HL-60 (cell line): Measurements from ENCODE around the gene MICB.
"Not testable (repeated sequence)": the region's sequence is repeated elsewhere in the genome, so short reads cannot be mapped to it uniquely, and the experiment has no call there.

Experiments
- CTCF ChIP-seq: IDR thresholded peaks from one replicate; pipeline ENCODE4 v1.5.1; 2011; ENCODE audit warnings: low read length, control low read depth, inconsistent platforms; ENCODE audit not compliant: insufficient read depth
- GABPA ChIP-seq: IDR thresholded peaks from 2 replicates; pipeline ENCODE4 v1.6.1; 2012; ENCODE audit warnings: low read depth
- REST ChIP-seq: IDR thresholded peaks from 2 replicates; pipeline ENCODE4 v1.6.1; 2012; ENCODE audit warnings: low read depth; ENCODE audit not compliant: insufficient replicate concordance

- TF ChIP-seq CTCF, REST, GABPA: not testable (repeated sequence)
Observed at GRCh38 chr6:31493550-31493874, 4.4 kb upstream of the MICB start.
